Measurements from ENCODE around the gene STMN1.

DNA sequence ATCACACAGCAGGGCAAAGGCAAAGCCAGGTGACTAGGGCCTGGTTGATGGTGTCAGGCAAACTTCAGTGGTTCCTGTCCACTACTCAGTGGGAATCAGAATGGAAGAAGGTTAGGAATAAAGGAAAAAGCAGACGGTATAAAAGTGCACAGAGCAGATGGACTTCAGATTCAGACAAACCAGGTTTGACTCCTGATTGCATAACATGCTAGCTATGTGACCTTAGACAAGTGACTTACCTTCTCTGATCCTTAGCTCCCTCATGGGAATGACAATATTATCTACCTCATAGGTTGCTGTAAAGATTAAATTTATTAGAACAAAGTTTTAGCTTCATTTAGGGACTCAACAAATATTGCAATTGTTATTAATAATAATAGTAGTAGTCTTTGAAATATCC is 35.6 kb downstream of the STMN1 start:
- TF ChIP-seq, protein P1, sequence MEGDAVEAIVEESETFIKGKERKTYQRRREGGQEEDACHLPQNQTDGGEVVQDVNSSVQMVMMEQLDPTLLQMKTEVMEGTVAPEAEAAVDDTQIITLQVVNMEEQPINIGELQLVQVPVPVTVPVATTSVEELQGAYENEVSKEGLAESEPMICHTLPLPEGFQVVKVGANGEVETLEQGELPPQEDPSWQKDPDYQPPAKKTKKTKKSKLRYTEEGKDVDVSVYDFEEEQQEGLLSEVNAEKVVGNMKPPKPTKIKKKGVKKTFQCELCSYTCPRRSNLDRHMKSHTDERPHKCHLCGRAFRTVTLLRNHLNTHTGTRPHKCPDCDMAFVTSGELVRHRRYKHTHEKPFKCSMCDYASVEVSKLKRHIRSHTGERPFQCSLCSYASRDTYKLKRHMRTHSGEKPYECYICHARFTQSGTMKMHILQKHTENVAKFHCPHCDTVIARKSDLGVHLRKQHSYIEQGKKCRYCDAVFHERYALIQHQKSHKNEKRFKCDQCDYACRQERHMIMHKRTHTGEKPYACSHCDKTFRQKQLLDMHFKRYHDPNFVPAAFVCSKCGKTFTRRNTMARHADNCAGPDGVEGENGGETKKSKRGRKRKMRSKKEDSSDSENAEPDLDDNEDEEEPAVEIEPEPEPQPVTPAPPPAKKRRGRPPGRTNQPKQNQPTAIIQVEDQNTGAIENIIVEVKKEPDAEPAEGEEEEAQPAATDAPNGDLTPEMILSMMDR (IDR thresholded peaks at IDR 0.05), result no peak
- no peak for TF ChIP-seq POLR2AphosphoS5 (IDR thresholded peaks at IDR 0.05; ENCODE audit: insufficient read depth in 1 of 2, low read depth in 1 of 2)
